SIG-M5 treated with dmso at 0.1 percent for 504 hours (cell line): ENCODE measurements around the gene CFAP74.

Experiments
- DNase-seq: peaks from one replicate; lab custom pipeline; 2025; ENCODE audit not compliant: unreplicated experiment; lab: John Stamatoyannopoulos, UW

Gene CFAP74

DNA sequence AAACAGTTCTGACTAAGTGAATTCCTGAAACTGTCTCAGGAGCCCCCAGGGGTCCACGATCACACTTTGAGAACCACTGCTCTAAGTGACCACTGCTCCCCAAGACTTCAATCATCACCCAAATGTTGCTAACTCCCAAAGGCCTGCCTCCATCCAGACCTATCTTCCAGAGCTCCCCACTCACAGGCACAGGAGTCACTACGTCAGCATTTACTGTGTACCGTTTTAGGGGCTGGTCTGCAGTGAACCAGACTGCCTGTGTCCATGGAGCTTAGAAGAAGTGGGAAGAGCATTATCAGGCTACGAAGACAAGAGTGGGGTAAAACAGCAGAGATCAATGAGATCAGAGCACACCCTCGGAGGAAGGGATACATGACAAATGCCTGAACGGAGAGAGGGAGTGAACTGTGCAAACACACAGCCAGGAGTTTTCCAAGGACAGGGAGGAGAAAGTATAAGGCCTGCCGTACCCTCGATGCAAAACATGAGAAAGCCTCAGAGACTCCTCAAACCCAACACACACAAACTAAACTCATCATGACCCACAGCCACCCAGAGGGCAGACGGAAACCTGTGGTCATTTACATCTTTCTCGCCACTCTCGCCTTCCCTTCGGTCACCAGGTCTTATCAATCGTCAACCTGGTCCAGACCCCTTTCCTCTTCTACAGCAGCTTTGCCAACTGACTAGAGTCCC is 122.8 kb downstream of the CFAP74 start:
- no peak for DNase-seq

- DNase-seq, result no peak
Measured at GRCh38 chr1:1879942-1880341, 123.6 kb downstream of the CFAP74 start.

- no peak for DNase-seq
Measured at GRCh38 chr1:1877865-1878436, 125.6 kb downstream of the CFAP74 start.

DNA sequence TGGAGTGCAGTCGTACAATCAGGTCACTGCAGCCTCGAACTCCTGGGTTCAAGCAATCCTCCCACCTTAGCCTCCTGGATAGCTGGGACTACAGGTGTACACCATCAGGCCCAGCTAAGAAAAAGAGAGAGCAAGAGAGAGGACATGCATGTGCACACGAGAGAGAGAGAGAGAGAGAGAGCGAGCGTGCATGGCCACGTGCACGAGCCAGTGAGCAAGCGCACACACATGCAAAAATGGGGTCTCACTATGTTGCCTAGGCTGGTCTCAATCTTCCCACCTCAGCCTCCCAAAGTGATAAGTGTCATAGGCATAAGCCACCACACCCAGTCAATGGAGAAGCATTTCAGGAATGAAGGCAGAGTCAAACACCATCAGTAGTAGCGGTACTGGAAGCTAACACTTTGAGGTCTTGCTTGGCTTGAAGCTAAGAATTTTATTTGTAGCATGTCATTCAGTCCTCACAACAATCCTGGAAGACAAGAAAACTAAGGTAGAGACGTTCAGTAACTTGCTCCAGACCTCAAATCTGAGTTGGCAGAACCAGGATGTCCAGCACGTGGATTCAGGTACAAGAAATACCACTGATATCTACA is 127.2 kb downstream of the CFAP74 start:
- DNase-seq, result no peak

DNA sequence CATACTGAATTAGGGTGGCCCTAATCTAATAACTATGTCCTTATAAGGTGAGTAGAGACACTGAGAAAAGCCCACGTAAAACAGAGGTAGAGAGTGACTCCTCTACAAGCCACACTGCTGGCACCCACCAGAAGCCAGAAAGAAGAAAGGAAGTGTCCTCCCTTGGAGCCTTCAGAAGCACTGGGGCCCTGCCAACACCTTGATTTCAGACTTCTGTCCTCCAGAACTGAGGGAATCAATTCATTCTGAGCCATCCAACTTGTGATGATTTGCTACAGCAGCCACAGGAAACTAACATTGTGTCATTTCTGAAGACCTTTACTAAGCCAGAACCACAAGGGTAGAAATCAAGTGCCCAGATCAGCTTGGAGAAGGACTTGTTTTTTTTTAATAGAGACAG is 127.7 kb downstream of the CFAP74 start:
- DNase-seq, result no peak

GRCh38 chr1:1874901-1875300 is 128.7 kb downstream of the CFAP74 start:
- no peak for DNase-seq

DNA sequence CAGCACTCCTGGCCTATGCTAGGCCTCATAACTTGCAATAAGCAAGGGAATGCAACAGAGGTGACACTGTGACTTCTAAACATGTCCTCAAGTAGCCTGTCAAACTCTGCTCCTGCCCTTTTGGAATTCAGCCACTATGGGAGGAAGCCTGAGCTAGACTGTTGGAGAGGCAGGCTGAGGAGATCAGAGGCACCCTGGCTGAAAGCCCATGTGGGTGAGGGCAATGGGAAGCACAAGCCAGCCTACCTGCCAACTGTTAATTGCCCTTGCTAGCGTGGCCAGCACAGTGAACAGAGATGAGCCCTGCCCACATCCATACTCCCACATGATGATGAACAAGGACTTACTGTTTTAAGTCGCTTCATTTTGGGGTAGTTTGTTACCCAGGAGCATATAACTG is 130.4 kb downstream of the CFAP74 start:
- no peak for DNase-seq

DNA sequence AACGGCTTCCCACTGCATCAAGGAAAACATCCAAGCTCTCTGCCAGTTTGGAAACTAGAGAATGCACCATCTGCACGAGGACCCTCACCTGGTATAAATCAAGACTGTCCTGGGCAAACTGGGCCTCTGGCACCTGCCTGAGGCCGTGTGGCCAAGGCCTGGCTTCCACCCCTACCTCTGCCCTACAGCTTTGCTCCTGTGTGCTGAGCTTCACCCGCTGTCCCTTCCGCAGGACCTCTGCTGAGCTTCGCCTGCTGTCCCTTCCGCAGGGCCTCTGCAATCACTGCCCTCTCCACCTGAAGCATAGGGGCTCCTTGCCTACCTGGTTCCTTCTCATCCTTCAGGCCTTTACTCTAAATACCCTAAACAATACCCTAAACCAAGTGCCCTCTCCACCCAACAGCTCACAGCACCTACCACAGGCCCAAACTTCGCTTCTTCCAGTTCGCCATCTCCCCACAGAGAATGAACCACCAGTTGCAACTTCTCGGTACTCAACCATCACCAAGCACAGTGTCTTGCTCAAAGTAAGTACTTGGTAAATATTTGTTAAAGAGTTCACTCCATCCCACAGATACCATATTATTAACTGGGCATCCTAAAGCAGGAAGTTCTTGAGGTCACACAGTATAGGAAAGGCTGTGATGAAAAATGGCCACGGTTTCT is 131.1 kb downstream of the CFAP74 start:
- no peak for DNase-seq
